GM19455 (cell line): Measurements from ENCODE around the gene PCDH9.
"Not testable (repeated sequence)": the region's sequence is repeated elsewhere in the genome, so short reads cannot be mapped to it uniquely, and the experiment has no call there.

ENCODE experiments used
- ATAC-seq: cut with Tn5 transposase; IDR thresholded peaks from one replicate; pipeline ENCODE4 v1.9.1; 2021; ENCODE audit not compliant: unreplicated experiment

Gene PCDH9

DNA sequence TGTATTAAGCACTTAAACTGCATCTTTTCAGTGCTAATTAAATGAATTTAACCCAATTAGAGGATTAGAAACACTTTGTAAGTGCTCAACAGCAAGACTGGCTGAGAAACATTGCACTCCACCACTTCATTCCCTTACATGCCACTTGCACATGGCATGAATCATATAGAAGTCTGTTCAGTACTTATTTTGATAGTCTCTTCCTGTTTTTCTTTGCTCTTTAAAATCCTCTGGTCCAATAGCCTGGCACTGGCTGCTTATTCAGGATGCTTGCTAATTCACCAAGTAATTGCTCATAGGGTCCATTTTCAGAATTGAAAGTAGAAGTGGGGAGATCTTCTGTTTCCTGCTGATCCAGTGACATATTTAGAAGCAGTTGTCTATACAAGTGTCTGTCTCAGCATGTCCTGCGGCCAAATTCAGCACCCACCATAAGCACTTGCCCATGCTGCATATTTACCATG is 900.1 kb downstream of the PCDH9 start:
- no peak for ATAC-seq

DNA sequence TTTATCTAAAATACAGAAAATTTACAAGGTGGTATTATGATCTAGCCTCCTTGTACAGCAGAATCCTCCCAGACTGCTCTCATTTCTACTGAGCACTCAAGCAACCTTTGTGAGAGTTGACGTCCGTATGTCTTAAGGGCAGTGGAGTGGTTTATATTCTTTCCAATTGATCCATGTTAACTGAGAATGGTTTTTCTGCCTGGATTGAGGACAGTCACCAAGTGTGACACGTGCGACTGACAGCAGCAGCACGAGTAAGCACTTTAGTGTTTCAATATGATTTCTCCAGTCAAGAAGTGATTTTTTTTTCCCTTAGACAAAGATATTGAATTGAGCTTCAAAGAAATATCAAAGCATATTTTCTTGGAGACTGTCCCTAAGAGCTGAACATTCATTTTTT is 901.7 kb downstream of the PCDH9 start:
- no peak for ATAC-seq

DNA sequence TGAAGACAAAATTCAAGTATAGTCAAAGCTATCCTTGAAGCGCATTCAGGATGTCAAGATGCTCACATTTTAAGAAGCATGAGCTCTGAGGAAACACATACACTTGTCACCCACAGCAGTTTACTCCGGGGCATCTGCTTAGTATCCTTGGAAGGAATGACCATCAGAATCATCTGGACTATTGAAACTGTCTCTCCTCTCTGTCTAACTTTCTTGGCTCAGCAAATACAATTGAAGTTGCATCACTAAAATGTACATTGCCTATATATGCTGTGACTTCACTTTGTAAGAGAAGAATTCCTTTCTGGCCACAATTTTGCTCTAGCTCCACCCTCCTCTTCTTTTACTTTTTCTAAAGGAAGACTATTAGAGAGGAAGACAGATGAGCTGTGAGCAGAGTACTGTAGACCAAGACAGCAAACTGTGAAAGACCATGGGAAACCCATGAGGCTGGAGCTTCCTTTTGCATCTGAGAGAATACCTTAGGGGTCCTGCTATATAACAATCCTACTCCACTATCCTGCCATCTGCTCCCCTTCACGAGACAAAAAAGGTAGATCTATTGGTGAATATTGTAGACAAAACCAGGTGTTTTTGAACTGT is 906.3 kb downstream of the PCDH9 start:
- no peak for ATAC-seq

DNA sequence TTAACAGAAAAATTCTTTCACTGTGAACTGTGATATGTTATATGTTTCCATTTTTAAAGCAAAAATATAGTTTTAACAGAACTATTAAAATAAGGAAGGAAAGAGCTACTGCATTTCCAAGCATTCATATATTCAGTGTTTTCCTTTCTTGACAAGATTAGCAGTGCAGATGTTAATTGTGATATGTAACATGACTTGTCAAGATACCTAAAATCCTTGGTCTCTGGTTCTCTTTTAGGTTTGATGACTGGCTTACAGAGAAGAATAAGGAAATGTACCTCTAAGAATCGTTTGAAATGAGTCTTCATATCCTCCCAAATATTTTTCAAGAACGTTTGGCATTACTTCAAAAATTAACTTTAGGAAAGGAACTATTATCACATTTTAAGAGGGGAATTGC is 907.2 kb downstream of the PCDH9 start:
- ATAC-seq, result no peak

DNA sequence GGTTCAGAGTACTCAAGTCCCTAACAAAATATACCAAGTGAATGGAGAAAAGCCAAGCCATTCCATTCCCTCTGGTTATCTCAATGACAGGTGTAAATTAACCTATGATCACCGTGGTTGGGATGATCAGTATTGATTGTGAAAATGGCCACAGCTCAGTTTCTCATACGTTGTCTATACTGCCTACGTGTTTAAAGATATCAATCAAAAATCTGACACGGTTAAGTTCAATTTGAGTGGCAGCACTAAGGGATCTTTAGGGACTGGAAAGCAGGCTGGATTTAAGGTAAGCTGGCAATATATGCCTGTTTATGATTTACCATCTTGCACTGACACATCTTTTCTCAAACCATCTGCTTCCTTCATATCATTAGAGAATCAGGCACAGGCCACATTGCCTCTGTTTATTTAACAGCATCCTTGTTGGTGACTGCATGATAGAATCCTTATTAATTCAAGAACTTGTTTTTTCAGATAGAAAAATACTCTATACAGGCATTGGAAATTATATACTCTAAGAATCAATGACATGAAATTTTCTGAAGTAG is 907.9 kb downstream of the PCDH9 start:
- ATAC-seq, result no peak

DNA sequence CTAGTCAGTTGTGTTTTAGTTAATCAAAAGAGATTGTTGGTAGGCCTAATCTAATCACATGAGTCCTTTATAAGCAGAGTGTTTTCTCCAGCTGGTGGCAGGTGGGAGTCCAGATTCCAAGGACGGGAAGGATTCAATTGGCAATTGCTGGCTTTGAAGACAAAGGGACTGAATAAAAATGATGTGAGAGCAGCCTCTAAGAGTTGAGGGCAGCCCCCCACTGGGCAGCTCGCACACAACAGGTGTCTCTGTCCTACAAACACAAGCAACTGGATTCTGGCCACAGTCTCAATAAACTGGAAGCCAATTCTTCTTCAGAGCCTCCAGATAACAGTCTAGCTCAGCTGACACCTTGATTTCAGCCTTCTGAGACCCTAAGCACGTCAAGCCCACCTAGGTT is 915.2 kb downstream of the PCDH9 start:
- no peak for ATAC-seq

DNA sequence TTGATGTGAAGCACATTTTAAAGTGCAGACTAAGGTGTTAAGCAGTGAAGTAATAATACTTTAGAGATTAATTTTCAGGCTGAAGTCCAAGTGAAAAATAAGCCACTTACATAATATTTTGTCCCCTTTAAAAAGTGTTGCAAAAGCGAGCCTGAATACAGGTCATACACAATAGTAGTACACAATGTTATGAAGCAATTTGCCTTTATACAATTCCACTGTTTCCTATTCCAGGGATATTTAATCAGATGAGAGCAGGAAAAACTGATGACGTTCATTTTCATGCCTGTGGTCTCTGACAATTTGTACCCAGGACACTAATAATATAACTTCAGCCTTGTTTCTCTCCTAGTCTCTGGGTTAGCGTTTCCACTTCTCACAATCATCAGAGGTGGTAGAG is 916.7 kb downstream of the PCDH9 start:
- no peak for ATAC-seq

DNA sequence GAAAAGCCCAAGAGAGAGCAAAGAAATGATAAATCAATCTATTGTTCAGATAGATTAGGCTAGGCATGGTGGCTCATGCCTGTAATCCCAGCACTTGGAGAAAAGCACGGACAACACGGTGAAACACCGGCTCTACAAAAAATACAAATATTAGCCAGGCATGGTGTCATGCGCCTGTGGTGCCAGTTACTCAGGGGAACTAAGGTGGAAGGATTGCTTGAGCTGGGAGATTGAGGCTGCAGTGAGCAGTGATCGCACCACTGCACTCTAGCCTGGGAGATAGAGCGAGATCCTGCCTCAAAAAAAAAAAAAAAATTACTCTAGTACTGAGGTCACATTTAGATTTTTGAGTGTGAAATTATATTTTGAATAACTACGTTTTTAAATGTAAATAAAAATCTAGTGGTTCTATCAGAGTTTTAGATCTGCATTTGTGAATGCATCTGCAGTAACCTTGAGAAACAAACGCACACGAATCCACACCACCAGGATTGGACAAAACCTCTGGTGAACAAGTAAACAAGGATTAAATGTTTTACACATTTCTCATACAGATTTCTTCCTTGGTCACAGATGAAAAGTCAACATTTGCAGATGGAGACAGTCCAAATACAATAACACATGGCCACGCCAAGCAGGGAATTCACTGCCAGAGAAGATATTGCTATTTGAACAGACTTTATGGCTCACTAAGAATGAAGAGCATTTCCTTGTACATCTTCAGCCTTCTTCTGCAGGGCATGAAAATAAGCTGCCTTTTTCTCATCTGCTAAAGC is 917.6 kb downstream of the PCDH9 start:
- no peak for ATAC-seq

DNA sequence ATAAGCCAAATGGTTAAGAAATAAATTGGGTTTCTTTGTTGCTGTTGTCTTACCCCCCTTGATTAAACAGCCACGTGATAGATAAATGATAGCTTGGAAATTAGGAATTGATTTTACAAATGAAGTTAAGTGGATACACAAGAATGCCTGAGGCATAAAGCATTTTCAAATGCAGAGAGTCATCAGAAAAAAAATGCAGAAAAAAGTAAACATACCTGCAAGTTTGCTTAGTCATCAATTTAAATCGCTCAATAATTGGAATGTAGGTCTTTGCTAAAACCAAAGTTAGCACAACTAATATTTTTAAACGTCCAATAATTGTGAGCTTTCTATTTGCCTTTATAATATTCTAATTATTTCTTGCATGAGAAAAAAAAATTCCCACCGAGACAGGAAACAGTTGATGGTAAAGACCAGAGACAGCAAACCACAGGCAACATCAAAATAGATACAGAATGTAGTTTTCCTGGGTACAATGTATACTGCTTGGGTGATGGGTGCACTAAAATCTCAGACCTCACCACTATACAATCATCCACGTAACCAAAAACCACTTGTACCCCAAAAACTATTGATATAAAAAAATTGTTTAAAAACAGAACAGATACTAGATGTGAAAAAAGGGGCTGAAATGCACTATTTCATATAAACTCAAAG is 924.0 kb downstream of the PCDH9 start:
- ATAC-seq, result no peak

DNA sequence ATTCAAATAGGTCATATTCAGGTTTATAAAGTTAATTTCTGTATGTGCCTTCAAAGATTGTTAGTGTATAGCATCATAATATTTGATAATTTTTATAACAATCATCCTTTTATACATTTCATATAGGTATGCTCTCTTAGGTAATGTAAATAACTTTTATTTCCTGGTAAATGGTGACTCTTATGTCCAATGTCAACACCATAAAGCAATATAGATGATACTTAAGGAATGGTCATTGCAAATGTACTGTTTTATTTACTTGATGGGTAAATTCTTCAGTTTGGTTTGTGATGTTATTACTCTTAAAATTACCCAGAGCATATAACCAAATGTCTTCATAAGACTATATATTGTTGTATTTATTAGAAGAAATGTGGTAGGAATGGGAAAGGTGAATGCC is 928.7 kb downstream of the PCDH9 start:
- no peak for ATAC-seq

DNA sequence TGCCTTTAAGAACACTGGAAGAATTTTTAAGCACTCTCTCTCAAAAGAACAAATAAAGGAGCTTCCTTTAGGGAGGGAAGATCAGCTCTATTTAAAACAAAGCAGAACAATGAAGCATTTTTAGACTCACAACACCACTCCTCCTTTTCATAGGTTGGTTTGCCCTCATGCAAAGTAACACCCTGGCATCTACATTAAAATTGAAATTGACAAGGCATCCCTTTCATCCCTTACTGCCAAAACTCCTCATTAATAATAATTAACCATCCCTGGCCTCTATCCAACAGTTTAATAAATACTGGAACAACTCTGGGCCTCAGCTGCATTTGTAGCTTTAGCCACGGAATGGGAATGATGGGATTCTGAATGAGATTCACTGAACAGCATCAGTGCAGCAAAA is 929.1 kb downstream of the PCDH9 start:
- no peak for ATAC-seq

DNA sequence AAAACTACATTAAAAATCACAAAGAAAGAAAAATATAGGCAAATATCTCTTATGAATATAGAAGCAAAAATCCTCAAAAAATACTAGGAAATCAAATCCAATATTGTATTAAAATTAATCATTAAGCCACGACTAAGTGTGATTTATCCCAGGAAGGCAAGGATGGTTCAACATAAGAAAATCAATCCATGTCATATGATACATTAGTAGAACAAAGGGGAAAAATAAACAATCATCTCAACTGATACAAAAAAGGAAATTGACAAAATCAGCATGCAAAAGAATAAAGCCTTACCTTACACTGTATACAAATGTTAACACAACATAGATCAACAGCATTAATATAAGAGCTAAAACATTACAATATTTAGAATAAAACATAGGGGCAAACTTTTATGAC is 933.3 kb downstream of the PCDH9 start:
- ATAC-seq, result no peak

DNA sequence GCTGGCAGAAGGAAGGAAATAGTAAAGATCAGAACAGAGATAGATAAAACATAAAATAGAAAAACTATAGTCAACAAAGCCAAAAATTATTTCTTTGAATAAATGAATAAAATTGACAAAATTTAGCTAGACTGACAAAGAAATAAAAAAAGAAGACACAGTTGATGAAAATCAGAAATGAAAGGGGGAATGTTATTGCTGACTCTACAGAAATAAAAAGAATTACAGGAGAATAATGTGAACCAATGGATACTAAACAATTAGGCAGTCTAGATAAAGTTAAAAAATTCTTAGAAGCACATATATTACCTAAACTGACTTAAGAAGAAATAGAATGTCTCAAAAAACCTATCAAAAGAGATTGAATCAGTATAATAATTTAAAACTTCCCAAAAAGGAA is 933.8 kb downstream of the PCDH9 start:
- no peak for ATAC-seq

DNA sequence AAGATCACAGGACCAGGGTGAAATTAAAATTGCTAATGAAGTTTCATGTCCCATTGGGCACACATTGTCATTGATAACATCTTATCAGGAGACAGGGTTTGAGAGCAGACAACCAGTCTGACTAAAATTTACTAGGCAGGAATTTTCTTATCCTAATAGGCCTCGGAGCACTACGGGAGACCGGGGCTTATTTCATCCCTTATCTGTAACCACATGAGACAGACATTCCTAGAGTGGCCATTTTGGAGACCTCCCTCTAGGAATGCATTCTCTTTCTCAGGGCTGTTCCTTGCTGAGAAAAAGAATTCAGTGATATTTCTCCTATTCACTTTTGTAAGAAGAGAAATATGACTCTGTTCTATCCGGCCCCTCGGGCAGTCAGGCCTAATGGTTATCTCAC is 943.3 kb downstream of the PCDH9 start:
- not testable (repeated sequence) for ATAC-seq

DNA sequence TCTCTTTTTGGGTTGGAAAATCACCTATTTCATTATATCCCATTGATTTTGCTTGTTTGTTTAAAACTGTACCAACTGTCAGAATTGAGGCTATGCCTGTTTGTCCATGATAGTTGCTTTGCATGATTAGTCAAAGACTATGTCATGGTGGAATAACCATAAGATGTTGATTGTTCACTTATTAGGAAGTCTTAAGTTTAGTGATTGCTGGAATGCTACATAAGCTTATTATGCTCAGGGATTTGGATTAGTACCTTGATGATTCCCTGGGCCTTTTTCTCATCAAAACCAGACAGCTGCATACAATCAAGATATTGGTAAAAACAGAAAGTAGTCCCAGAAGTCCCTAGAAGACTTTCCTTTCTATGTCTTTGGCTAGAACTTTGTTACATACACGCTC is 954.7 kb downstream of the PCDH9 start:
- no peak for ATAC-seq

DNA sequence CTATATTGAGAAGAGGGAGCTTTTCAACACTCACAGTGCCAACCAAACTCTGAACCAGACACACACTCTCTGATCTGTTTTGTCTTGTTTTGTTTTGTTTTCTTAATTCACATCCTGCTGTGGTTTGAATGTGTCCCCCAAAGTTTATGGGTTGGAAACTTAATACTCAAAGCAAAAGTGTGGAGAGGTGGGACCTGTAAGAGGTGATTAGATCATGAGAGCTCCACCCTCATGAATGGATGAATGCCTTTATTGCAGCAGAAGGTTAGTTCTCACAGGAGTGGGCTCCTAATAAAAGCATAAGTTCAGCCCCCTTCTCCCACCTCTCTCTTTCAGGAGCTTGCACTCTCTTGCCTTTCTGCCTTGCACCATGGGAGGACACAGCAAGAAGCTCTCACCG is 957.1 kb downstream of the PCDH9 start:
- no peak for ATAC-seq

DNA sequence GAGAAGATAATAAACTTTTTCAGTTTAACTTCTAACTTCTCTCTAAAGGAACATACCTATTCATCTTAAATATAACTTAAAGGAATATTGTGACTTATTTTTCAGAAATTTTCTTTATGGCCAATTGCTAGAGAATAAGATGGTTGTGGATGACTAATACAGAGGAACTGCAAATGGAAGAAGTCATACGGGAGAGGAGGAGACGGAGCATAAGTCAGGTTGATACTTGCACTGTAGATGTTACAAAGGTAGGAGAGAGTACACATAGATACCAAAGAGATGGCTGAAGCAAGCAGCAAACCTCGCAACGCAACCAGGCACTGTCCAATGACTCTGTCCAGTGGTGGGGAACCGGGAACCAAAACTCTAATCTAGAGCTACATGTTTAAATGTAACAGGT is 963.4 kb downstream of the PCDH9 start:
- ATAC-seq, result no peak

DNA sequence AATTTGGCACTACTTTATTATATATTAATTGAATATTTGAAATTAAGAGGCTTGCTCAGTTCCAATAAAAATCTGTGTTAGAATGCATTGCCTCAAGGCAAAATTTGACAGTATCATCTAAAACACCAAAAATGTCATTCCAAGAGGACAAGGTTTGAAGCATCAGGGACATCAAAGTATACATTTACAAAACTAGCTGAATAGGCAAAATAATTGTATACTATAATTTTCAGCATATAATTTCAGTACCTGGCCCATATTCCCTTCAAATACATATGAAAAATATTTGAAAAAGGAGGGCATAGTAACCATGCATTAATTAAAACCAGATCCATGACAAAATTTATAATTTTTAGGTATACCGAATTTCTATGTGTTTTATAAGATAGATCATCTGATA is 963.8 kb downstream of the PCDH9 start:
- no peak for ATAC-seq

DNA sequence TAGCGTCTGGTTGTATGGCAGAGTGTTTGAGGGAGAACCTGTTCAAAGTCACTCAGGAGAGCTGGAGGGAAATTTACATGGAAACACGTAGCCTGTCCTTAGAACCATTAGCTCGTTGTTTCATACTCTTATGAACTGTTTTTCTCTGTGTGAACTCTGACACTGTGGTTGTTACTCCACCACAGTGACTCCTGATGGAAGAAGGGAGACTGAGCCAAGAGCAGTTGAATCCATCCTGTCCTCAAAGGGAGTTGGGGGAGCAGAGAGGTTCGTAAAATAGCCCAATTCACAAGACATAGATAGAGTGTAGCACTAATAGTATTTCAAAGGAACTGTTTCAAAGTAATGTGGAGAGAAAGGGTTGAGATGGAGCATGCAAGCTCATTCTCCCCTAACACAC is 964.8 kb downstream of the PCDH9 start:
- ATAC-seq, result no peak

DNA sequence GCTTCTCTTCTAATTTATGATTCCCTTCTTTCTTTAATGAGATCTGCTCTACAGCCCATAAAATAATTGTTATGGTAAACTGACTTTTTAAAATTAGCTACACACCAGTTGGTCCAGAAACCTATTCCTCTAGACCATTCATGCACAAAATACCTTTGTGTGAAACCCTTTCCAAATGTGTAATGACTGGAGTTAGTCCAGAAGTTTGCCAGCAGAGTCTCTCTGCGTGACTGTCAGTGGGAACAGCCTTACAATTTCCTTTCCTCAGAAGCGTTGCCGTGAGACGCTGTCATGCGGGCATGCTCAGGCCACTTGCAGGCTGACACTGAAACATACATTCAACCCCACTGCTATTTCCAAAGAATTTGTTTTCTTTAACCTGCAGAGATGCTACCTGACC is 965.2 kb downstream of the PCDH9 start:
- no peak for ATAC-seq

DNA sequence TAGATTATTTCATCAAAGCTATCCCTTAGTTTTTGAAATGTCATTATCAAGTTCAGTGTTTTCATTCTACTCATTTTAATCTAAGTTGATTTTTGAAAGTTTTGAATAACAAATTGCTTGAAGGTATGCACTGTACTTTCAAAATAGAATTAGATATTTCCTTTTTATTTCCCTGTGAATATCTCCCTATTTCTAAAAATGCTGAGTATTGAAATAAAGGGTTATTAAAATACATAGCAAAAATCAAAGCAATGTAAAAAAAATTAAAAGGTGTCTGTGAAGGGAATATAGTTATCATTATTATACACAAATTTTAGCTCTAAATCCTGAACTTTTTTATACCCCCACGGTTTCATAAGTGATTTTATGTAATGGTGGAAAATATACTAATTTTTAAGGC is 967.8 kb downstream of the PCDH9 start:
- no peak for ATAC-seq

DNA sequence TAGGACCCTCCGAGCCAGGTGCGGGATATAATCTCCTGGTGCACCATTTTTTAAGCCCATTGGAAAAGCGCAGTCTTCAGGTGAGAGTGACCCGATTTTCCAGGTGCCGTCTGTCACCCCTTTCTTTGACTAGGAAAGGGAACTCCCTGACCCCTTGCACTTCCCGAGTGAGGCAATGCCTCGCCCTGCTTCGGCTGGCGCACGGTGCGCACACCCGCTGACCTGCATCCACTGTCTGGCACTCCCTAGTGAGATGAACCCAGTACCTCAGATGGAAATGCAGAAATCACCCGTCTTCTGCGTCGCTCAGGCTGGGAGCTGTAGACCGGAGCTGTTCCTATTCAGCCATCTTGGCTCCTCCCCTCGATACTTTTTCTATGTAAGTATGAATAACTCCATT is 970.7 kb downstream of the PCDH9 start:
- ATAC-seq, result not testable (repeated sequence)
